GM12878 (cell line): ENCODE results near the gene EGR1. TPM values are rescaled to one million over a fixed set of nuclear protein-coding genes. Genes with fewer than 3 reads are reported as not detected.

Source experiments
- ATAC-seq: fragments of 200-7000 bp; cut with Tn5 transposase; 3 replicates; pipeline ENCODE4 v1.9.1; 2020; ENCODE audit warnings: mild to moderate bottlenecking, moderate library complexity
- BruUV-seq: library from RNA; stranded (reverse); fragments of 400-500 nt; replicated peaks from 2 replicates; lab custom pipeline; 2021; lab: Mats Ljungman, UMichigan
- CTCF ChIA-PET: fragments of 300-600 bp; sonication (Branson Sonifier 250); formaldehyde crosslinking; extraction: SDS; loops from one replicate; lab custom pipeline; 2021; ENCODE audit warnings: inconsistent platforms; lab: Yijun Ruan, JAX
- POLR2A ChIA-PET: fragments of 350-600 bp; formaldehyde crosslinking; extraction: SDS; loops from one replicate; lab custom pipeline; 2021; ENCODE audit warnings: inconsistent platforms; lab: Charles Lee
- RAD21 ChIA-PET: fragments of 300-600 bp; sonication (Branson Sonifier 250); formaldehyde crosslinking; loops from one replicate; lab custom pipeline; 2023; ENCODE audit warnings: antibody characterized with exemption; ENCODE audit not compliant: unreplicated experiment; lab: Charles Lee
- SMC1A ChIA-PET: fragments of 300-600 bp; sonication (Branson Sonifier 250); formaldehyde crosslinking; loops from one replicate; lab custom pipeline; 2023; ENCODE audit not compliant: unreplicated experiment, uncharacterized antibody; lab: Charles Lee
- DNase-seq: peaks from one replicate; pipeline ENCODE4 v3.0.0-alpha.2; 2011; ENCODE audit warnings: low read depth, low spot score
- FAIRE-seq: peaks from 3 replicates; lab custom pipeline; 2011; peaks lifted over from hg19 to GRCh38; lab: Jason Lieb, UNC
- H2AFZ ChIP-seq: 2 replicates; pipeline ENCODE4 v1.6.0; 2011; ENCODE audit warnings: low read depth, low read length, control low read depth; ENCODE audit not compliant: control insufficient read depth
- H3K27ac ChIP-seq: 2 replicates; pipeline ENCODE4 v1.5.1; 2011; ENCODE audit warnings: control low read depth; ENCODE audit not compliant: control insufficient read depth, insufficient read depth
- H3K27me3 ChIP-seq, 2 experiments: replicated peaks in 1 of 2; 2 replicates each; pipeline versions ENCODE4 v1.6.0 to v1.6.1; 2011; ENCODE audit warnings: low read length in 1 of 2; ENCODE audit not compliant: control insufficient read depth in 2 of 2, insufficient read depth in 2 of 2
- H3K36me3 ChIP-seq, 2 experiments: 2 replicates each; pipeline ENCODE4 v1.5.1; 2011; ENCODE audit warnings: low read length in 1 of 2; ENCODE audit not compliant: control insufficient read depth in 2 of 2, insufficient read depth in 2 of 2
- H3K4me1 ChIP-seq: 2 replicates; pipeline ENCODE4 v1.6.1; 2011; ENCODE audit warnings: mild to moderate bottlenecking, low read length, moderate library complexity, mixed read lengths; ENCODE audit not compliant: control insufficient read depth, insufficient read depth
- H3K4me2 ChIP-seq: 2 replicates; pipeline ENCODE4 v1.6.0; 2011; ENCODE audit warnings: control low read depth; ENCODE audit not compliant: control insufficient read depth, insufficient read depth
- H3K4me3 ChIP-seq: fragments of 200-600 bp; sonication (generic); 2 replicates; pipeline ENCODE4 v1.5.1; 2016
- H3K79me2 ChIP-seq: 2 replicates; pipeline ENCODE4 v1.6.0; 2011; ENCODE audit warnings: low read length; ENCODE audit not compliant: control insufficient read depth, insufficient read depth
- H3K9ac ChIP-seq: 2 replicates; pipeline ENCODE4 v1.8.0; 2011; ENCODE audit warnings: low read length, control low read depth, mixed read lengths; ENCODE audit not compliant: control insufficient read depth, insufficient read depth
- H3K9me3 ChIP-seq: replicated peaks from 3 replicates; pipeline ENCODE4 v1.5.1; 2011; ENCODE audit warnings: mild to moderate bottlenecking, low read length; ENCODE audit not compliant: control insufficient read depth, insufficient read depth
- H4K20me1 ChIP-seq: 2 replicates; pipeline ENCODE4 v1.6.0; 2011; ENCODE audit not compliant: control insufficient read depth, insufficient read depth
- ATF2 ChIP-seq: IDR thresholded peaks from 2 replicates; pipeline ENCODE4 v1.6.1; 2012; ENCODE audit warnings: low read length, inconsistent platforms
- BMI1 ChIP-seq: fragments of 450-650 bp; IDR thresholded peaks from 2 replicates; pipeline ENCODE4 v1.6.1; 2016; ENCODE audit warnings: mild to moderate bottlenecking, moderate library complexity, borderline replicate concordance
- CEBPZ ChIP-seq: fragments of 150-350 bp; IDR thresholded peaks from 2 replicates; pipeline ENCODE4 v1.6.1; 2016; ENCODE audit warnings: low read depth, low read length
- CUX1 ChIP-seq: IDR thresholded peaks from 2 replicates; pipeline ENCODE4 v1.6.1; 2012; ENCODE audit warnings: improper control_type of control experiment, low read depth, low read length; ENCODE audit not compliant: insufficient replicate concordance
- HDGF ChIP-seq: fragments of 450-650 bp; IDR thresholded peaks from 2 replicates; pipeline ENCODE4 v1.6.1; 2016; ENCODE audit warnings: antibody characterized with exemption
- KLF5 ChIP-seq: fragments of 450-650 bp; IDR thresholded peaks from 2 replicates; pipeline ENCODE4 v1.6.1; 2014; ENCODE audit warnings: mild to moderate bottlenecking; ENCODE audit not compliant: partially characterized antibody
- MAX ChIP-seq: IDR thresholded peaks from 2 replicates; pipeline ENCODE4 v1.6.1; 2012; ENCODE audit warnings: low read depth, low read length, improper control_type of control experiment
- POLR2A ChIP-seq: IDR thresholded peaks from 2 replicates; pipeline ENCODE4 v1.6.1; 2011; ENCODE audit warnings: low read depth, mild to moderate bottlenecking, low read length
- RCOR1 ChIP-seq: conservative IDR thresholded peaks from 2 replicates; pipeline ENCODE4 v1.6.1; 2012; ENCODE audit warnings: low read depth, low read length, improper control_type of control experiment
- RELB ChIP-seq: fragments of 450-650 bp; IDR thresholded peaks from 2 replicates; pipeline ENCODE4 v1.6.1; 2017; ENCODE audit warnings: low read depth, mild to moderate bottlenecking, moderate library complexity
- ZNF24 ChIP-seq: fragments of 450-650 bp; IDR thresholded peaks from 2 replicates; pipeline ENCODE4 v1.6.1; 2017; ENCODE audit warnings: antibody characterized with exemption, mild to moderate bottlenecking
- WGBS: methylation state at CpG from one replicate; pipeline ENCODE4 v1.1.6; 2016; ENCODE audit warnings: low lambda C conversion rate; ENCODE audit not compliant: insufficient replicate concordance, insufficient coverage; ENCODE audit errors: missing lambda C conversion rate; 5-methylcytosine and 5-hydroxymethylcytosine counted together
- in situ Hi-C: fragments of 300-500 bp; cut with MboI; formaldehyde crosslinking; loops from 9 replicates; pipeline ENCODE4 v1.14.3; 2018; ENCODE audit warnings: mixed read lengths
- intact Hi-C: fragments of 100-400 bp; cut with micrococcal nuclease; formaldehyde crosslinking; loops from one replicate; pipeline ENCODE4 v1.14.2; 2022; ENCODE audit not compliant: unreplicated experiment
- polyA plus RNA-seq, 11 experiments: library from polyadenylated mRNA; depleted of rRNA in 4 of 11; unstranded in 6 of 11; stranded (reverse) in 5 of 11; fragments of >200 nt; fragmentation: Nextera tagmentation in 4 of 11; fragmentation: Illumina TruSeq in 1 of 11; extraction: Ambion mirVana in 4 of 11; extraction: Trizol in 1 of 11; gene quantifications; 1 replicate in 1 of 11; 2 replicates in 10 of 11; pipeline versions ENCODE4 v1.2.1 to v1.2.3, GENCODE V29; 2011 to 2016; ENCODE audit warnings: inconsistent platforms in 2 of 11, missing spikeins in 2 of 11, low read depth in 1 of 11
- total RNA-seq, 4 experiments: library from RNA; depleted of rRNA in 3 of 4; stranded (reverse); fragments of >200 nt in 3 of 4; fragmentation: Illumina TruSeq in 1 of 4; extraction: Trizol in 1 of 4; gene quantifications; 2 replicates each; pipeline versions ENCODE4 v1.2.1 to v1.2.3, GENCODE V29; 2013 to 2021

Gene EGR1
- total and polyA plus RNA-seq, 10 of the 15 experiments (the other 5 are each of a cell fraction or from before 2014, with no cell fraction given): 0.89 to 7.3 (median 2.5) TPM

GRCh38 chr5:138489683-138490061 lies 24.4 kb downstream of the EGR1 start:
- no peak for FAIRE-seq
- H3K27ac ChIP-seq: no peak overlapping the region
- no TSS peak for BruUV-seq
- no peaks in the 10 kb centered on the region for H3K9me3 ChIP-seq
- peaks cover 3 to 9% of the 10 kb centered on the region in 2 experiments; a peak in 3 of 4 replicates for H3K27me3 ChIP-seq
- ChIA-PET SMC1A (interaction anchor here (0.9 kb wide), 1 partner anchor 420 kb away, joined by 3 read pairs; no protein-coding TSS in a partner anchor), RAD21 (no interaction called here), CTCF (no interaction called here), POLR2A (no interaction called here)
- H3K4me1 ChIP-seq: peaks cover 7% of the 10 kb centered on the region; the same call in 1 of the 2 replicates
- intact Hi-C loops: no loop called here
- H3K79me2 ChIP-seq: no peaks in the 10 kb centered on the region
- no peak overlapping the region for H3K4me2 ChIP-seq
- no peaks in the 10 kb centered on the region for H4K20me1 ChIP-seq
- H2AFZ ChIP-seq: no peak overlapping the region
- no peak for DNase-seq
- H3K36me3 ChIP-seq: no peaks in the 10 kb centered on the region
- WGBS: 68% methylated on average over 5 of the region's 5 CpGs
- TF ChIP-seq HDGF (no peak), KLF5 (no peak), RELB (no peak), MAX (no peak), ATF2 (no peak), CUX1 (no peak), POLR2A (no peak), BMI1 (no peak), ZNF24 (no peak), CEBPZ (no peak), RCOR1 (no peak)
- in situ Hi-C loops: no loop called here
- H3K4me3 ChIP-seq: no peak overlapping the region
- no peak overlapping the region for H3K9ac ChIP-seq
- no peak for ATAC-seq
